H1 (cell line): ENCODE data around the gene SSU72. TPM values are rescaled to one million over a fixed set of nuclear protein-coding genes. Genes with fewer than 3 reads are reported as not detected.

ENCODE experiments used
- ATF3 ChIP-seq: IDR thresholded peaks from 2 replicates; pipeline ENCODE4 v1.6.1; 2011; ENCODE audit warnings: low read depth, mild to moderate bottlenecking, low read length; ENCODE audit not compliant: insufficient read depth
- BACH1 ChIP-seq: IDR thresholded peaks from 2 replicates; pipeline ENCODE4 v1.6.1; 2012; ENCODE audit warnings: low read length, improper control_type of control experiment
- BCL11A ChIP-seq, 2 experiments: IDR thresholded peaks; one replicate each; pipeline ENCODE4 v1.6.1; 2011; ENCODE audit warnings: low read depth in 2 of 2, low read length in 2 of 2, mild to moderate bottlenecking in 2 of 2
- CEBPB ChIP-seq: IDR thresholded peaks from 2 replicates; pipeline ENCODE4 v1.6.1; 2012; ENCODE audit warnings: low read depth, low read length
- CTBP2 ChIP-seq: IDR thresholded peaks from 2 replicates; pipeline ENCODE4 v1.7.0; 2011; ENCODE audit warnings: borderline replicate concordance, mild to moderate bottlenecking, moderate library complexity, mixed read lengths, low read length; ENCODE audit not compliant: insufficient read depth, insufficient read length
- GTF2F1 ChIP-seq: IDR thresholded peaks from 2 replicates; pipeline ENCODE4 v1.6.1; 2012; ENCODE audit warnings: low read depth, low read length, improper control_type of control experiment, borderline replicate concordance
- HDAC2 ChIP-seq, 2 experiments: fragments of 300-600 bp in 1 of 2; sonication (generic) in 1 of 2; IDR thresholded peaks; 2 replicates each; pipeline ENCODE4 v1.6.1; 2011 to 2012; ENCODE audit warnings: low read depth in 2 of 2, low read length in 2 of 2, mild to moderate bottlenecking in 2 of 2, moderate library complexity in 2 of 2, borderline replicate concordance in 1 of 2, inconsistent platforms in 1 of 2
- KDM1A ChIP-seq: fragments of 200-600, 300-600 bp; sonication (generic); IDR thresholded peaks from 2 replicates; pipeline ENCODE4 v1.7.1; 2016; ENCODE audit warnings: mild to moderate bottlenecking, low read length, borderline replicate concordance
- NRF1 ChIP-seq: IDR thresholded peaks from 2 replicates; pipeline ENCODE4 v1.6.1; 2011; ENCODE audit warnings: mild to moderate bottlenecking, low read depth, low read length, improper control_type of control experiment
- SIX5 ChIP-seq: IDR thresholded peaks from 2 replicates; pipeline ENCODE4 v1.6.1; 2011; ENCODE audit warnings: mild to moderate bottlenecking, low read depth, low read length
- TBP ChIP-seq: IDR thresholded peaks from 2 replicates; pipeline ENCODE4 v1.6.1; 2011; ENCODE audit warnings: low read depth, low read length, improper control_type of control experiment
- ZNF274 ChIP-seq: IDR thresholded peaks from 2 replicates; pipeline ENCODE4 v1.7.0; 2012; ENCODE audit warnings: low read length, borderline replicate concordance; ENCODE audit errors: extremely low read depth
- polyA plus RNA-seq, 7 experiments: library from polyadenylated mRNA; depleted of rRNA in 3 of 7; stranded (reverse) in 5 of 7; unstranded in 2 of 7; fragments of >200 nt in 5 of 7; fragments of 200-250 nt in 2 of 7; gene quantifications; 1 replicate in 5 of 7; 2 replicates in 1 of 7; 4 replicates in 1 of 7; pipeline versions ENCODE4 v1.2.1 to v1.2.3, GENCODE V29; 2011 to 2013; ENCODE audit warnings: missing spikeins in 2 of 7, mixed read lengths in 2 of 7
- total RNA-seq: library from RNA; stranded (reverse); fragmentation: NEBNext Ultra II Directional; extraction: Animal tissue kit (Norgen Biotek cat#: 25700); gene quantifications from 2 replicates; pipeline ENCODE4 v1.2.1, GENCODE V29; 2021
- TF ChIP-seq, protein P1 (sequence below): IDR thresholded peaks from 2 replicates; pipeline ENCODE4 v1.6.1; 2011; ENCODE audit warnings: low read length, improper control_type of control experiment

The SSU72 gene
- total and polyA plus RNA-seq, 2 of the 8 experiments (the other 6 are each of a cell fraction or from before 2014, with no cell fraction given): 110 to 165 TPM

DNA sequence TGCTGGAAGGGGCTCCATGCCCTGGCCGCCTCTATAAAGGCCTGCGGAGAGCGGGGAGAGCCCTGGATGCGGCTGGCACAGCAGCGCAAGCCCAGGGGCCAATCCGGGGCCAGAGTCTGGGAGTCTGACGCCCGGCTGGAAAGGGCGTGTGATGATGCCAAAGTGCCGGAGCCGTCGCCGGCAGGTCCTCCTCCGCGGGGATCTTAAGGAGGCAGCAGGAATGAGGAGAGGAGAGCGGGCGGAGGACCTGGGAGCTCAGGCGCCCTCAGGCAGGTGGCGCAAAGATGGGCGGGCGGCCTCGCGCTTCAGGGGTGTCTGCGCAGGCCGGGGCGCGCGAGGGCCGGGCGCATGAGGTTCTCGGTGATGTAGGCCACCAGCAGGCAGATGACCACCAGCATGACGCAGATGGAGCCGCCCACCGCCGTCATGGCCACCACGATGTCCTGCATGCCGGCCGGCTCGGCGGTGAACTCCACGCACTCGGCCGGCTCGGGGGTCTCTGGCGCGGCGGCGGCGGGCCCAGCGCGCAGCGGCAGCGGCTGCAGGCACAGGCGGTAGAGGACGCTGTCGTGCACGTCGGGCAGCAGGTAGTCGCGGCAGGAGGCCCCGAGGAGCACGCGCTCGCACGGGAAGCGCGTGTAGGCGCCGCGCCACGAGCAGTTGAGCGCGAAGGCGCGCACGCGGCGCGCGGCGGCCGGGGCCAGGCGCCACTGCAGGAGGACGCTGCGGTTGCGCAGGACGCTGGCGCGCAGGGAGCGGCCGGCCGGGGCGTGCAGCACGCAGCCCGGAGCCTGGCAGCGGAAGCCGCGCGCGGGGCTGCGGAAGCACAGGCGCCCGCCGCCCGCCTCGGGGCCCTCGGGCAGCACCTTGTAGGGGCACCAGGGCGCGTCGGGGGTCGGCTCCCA, 24.6 kb upstream of the SSU72 start (continued):
- TF ChIP-seq ZNF274 (no peak), CTBP2 (peak; percentile 70), SIX5 (no peak), HDAC2 (IDR thresholded peaks at IDR 0.05; ENCODE audit: borderline replicate concordance in 1 of 2, low read depth in 2 of 2, low read length in 2 of 2) (peak; percentile 35 to 42; a peak in 1 of 4 replicates), KDM1A (0 out of 2 replicates have a peak, but pooled peaks have one; percentile 9), TBP (no peak), BACH1 (peak; percentile 61), NRF1 (no peak), ATF3 (no peak), GTF2F1 (no peak), CEBPB (no peak), BCL11A (IDR thresholded peaks at IDR 0.05; ENCODE audit: low read depth in 2 of 2, low read length in 2 of 2) (no peak)
- TF ChIP-seq, protein P1, sequence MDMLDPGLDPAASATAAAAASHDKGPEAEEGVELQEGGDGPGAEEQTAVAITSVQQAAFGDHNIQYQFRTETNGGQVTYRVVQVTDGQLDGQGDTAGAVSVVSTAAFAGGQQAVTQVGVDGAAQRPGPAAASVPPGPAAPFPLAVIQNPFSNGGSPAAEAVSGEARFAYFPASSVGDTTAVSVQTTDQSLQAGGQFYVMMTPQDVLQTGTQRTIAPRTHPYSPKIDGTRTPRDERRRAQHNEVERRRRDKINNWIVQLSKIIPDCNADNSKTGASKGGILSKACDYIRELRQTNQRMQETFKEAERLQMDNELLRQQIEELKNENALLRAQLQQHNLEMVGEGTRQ: no peak
